ENCODE results near the gene CRX.
"Not testable (repeated sequence)": the region's sequence is repeated elsewhere in the genome, so short reads cannot be mapped to it uniquely, and the experiment has no call there.

The CRX gene

DNA sequence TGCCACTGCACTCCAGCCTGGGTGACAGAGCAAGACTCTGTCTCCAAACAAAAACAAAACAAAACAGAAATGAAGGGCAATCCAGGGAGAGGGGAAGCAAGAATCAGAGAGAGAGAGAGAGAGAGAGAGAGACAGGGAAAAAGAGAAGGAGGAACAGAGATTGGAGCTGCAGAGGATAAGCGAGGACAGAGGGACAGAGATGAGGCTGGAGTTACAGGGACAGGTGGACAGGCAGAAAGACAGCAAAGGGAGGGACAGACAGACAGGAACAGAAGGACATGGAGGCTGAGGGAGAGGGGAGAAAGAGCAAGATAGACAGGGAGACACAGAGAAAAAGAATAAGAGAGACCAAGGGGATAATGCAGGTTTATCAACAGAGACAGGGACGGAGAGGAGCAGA lies 1.3 kb upstream of the CRX start:
- TF ChIP-seq POLR2A (IDR thresholded peaks at IDR 0.05; ENCODE audit: low read length) (no peak), GATA1 (IDR thresholded peaks at IDR 0.05; ENCODE audit: low read depth, low read length) (no peak)
- DNase-seq, result no peak

DNA sequence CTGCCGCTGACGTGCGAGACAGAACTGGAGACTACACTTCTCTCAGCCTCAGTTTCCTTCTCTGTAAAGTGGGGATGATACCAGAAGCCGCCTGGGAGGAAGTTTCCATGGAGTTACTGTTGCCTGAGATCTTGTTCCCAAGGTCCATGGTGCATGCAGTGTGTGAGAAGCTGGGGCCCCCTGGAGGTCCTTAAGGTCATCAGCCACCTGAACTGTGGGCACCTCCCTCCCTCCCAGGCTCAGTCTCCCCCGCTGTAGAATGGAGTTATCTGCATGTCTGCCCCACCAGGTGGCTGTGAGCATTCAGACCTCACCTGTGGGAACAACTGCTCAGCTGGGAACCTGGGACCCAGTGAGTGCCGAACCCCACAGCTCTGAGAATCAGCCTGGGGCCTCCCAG lies 2.7 kb downstream of the CRX start:
- DNase-seq, result no peak
- TF ChIP-seq GATA1 (IDR thresholded peaks at IDR 0.05; ENCODE audit: low read depth, low read length) (no peak), POLR2A (IDR thresholded peaks at IDR 0.05; ENCODE audit: low read length) (no peak)

DNA sequence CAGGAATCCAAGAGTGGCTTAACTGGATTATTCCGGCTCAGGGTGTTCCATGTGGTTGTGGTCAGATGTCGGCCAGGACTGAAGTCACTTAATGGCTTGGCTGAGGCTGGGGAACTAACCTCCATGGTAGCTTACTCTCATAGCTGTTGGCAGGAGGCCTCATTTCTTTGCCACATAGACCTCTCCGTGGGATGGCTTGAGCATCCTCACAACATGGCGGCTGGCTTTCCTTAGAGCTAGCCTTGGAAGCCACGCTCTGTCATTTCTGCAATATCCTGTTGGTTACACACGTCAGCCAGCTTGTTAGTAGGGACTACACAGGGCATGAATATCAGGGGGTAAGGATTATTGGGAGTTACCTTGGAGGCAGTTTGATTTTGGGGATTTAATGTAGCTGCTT lies 5.1 kb downstream of the CRX start:
- TF ChIP-seq GATA1 (IDR thresholded peaks at IDR 0.05; ENCODE audit: low read depth, low read length) (no peak), POLR2A (IDR thresholded peaks at IDR 0.05; ENCODE audit: low read length) (no peak)
- DNase-seq, result no peak

DNA sequence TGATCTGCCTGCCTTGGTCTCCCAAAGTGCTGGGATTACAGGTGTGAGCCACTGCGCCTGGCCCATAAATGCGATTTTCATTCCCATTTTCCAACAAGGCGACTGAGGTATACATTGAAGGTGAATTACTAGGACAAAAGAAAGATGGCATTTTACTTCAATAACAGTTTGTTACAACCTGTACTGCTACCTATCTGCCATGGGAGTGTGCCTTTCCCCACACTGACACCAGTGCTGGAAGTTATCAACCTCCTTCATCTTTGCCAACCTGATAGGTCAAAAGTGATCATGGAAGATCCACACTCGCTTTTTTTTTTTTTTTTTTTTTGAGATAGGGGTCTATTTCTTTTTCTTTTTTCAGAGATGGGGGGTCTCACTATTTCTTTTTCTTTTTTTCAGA lies 11.0 kb downstream of the CRX start:
- no peak for DNase-seq

DNA sequence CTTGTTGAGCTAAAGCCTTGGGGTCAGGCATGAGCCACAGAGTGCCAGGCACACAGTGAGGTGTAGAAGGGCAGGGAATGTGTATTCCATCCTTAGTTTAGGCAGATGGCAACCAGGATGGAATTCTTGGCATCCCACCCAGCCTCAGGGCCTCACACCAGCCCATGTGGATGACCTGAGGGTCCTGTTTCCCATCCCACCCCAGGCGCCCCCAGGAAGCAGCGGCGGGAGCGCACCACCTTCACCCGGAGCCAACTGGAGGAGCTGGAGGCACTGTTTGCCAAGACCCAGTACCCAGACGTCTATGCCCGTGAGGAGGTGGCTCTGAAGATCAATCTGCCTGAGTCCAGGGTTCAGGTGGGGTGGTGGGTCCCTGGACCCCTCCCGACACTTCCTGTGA lies 14.3 kb downstream of the CRX start:
- TF ChIP-seq POLR2A (IDR thresholded peaks at IDR 0.05; ENCODE audit: low read length) (no peak), GATA1 (IDR thresholded peaks at IDR 0.05; ENCODE audit: low read depth, low read length) (no peak)
- no peak for DNase-seq

More for the DNA sequence above, 11.0 kb downstream of the CRX start:
- no peak for TF ChIP-seq GATA1 (IDR thresholded peaks at IDR 0.05; ENCODE audit: low read depth, low read length)
- TF ChIP-seq POLR2A (IDR thresholded peaks at IDR 0.05; ENCODE audit: low read length), result no peak

DNA sequence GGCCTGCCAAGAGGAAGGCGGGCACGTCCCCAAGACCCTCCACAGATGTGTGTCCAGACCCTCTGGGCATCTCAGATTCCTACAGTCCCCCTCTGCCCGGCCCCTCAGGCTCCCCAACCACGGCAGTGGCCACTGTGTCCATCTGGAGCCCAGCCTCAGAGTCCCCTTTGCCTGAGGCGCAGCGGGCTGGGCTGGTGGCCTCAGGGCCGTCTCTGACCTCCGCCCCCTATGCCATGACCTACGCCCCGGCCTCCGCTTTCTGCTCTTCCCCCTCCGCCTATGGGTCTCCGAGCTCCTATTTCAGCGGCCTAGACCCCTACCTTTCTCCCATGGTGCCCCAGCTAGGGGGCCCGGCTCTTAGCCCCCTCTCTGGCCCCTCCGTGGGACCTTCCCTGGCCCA lies 17.7 kb downstream of the CRX start:
- TF ChIP-seq POLR2A (IDR thresholded peaks at IDR 0.05; ENCODE audit: low read length), result no peak
- no peak for TF ChIP-seq GATA1 (IDR thresholded peaks at IDR 0.05; ENCODE audit: low read depth, low read length)
- DNase-seq, result no peak

DNA sequence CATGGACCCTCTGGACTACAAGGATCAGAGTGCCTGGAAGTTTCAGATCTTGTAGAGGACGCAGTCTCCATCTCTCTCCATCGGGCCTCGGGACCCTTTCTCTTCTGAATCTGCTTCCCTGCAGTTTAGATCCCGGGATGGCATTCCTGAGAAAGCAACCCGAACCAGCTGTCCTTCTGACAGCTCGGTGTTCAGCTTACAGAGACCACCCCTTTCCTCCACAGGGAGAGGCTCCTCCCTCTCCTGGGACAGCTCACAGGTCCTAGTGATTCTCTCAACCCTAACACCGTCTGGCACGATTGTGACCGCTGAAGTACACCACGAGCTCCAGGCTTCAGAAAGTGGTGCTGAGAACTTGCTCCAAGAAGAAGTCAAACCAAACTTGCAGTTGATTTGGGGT lies 18.2 kb downstream of the CRX start:
- TF ChIP-seq POLR2A (IDR thresholded peaks at IDR 0.05; ENCODE audit: low read length) (no peak), GATA1 (IDR thresholded peaks at IDR 0.05; ENCODE audit: low read depth, low read length) (no peak)
- DNase-seq, result no peak

DNA sequence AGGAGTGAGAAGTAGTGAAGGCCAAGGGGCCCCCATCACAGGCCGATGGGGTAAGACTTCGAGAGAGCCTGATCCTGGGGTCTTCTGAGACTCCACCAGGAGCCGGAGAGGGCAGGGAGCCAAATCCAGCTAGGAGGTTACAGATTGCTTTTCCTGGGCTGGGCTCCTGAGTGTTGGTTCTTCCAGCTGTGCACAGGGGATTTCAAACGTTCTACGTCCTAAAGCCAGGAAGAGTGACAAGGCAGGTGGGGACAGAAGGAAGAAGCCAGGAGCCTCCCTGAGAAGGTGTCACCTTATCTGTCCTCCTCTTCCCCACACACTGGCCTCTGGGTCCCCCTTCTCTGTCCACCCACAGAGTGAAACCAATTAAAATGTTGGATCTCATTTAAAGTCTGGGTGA lies 21.2 kb downstream of the CRX start:
- TF ChIP-seq GATA1 (IDR thresholded peaks at IDR 0.05; ENCODE audit: low read depth, low read length) (no peak), POLR2A (IDR thresholded peaks at IDR 0.05; ENCODE audit: low read length) (no peak)
- no peak for DNase-seq

DNA sequence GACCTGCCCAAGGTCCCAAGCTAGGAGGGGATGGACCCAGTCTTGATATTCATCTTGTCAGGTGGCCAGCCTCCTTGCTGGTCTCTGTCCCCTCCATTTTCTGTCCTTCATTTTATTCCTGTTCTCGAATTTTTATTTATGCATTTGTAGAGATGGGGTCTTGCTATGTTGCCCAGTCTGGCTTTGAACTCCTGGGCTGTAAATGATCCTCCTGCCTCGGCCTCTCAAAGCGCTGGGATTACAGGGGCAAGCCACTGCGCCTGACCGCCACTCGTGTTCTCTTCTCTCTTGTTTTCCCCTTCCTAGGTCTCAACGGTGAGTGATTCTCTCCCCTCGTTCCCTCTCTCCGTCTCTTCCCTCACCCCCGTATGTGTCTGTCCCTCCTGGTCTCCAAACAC lies 26.7 kb downstream of the CRX start:
- DNase-seq, result no peak
- no peak for TF ChIP-seq POLR2A (IDR thresholded peaks at IDR 0.05; ENCODE audit: low read length)
- no peak for TF ChIP-seq GATA1 (IDR thresholded peaks at IDR 0.05; ENCODE audit: low read depth, low read length)

DNA sequence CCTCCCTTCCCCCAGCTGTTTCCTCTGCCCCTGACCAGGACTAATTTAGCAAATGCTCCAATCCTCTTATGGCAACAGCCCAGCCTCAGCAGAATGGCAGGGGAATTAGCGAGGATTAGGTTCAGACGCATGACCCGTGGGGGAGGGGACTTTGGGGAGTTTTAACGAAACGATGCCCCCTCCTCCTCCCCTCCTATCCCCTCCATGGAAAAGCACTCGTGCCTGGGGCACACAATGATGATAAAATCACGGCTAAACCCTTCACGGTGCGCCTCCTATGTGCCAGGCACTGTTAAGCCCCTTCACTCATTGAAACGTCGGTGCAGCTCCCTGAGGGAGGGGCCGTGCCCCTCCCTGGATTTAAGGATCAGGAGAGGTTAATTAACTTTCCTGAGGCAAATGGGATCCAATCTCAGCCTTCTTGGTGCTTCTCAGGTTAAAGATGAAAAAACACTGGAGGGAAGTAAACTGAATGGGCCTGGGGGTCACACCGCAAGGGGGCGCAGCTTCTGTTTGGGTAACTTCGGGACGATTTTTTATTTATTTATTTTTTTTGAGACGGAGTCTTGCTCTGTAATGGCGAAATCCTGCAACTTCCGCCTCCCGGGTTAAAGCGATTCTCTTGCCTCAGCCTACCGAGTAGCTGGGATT lies 27.2 kb downstream of the CRX start:
- TF ChIP-seq GATA1 (IDR thresholded peaks at IDR 0.05; ENCODE audit: low read depth, low read length) (no peak), POLR2A (IDR thresholded peaks at IDR 0.05; ENCODE audit: low read length) (no peak)
- DNase-seq, result peak; percentile 32 to 50

DNA sequence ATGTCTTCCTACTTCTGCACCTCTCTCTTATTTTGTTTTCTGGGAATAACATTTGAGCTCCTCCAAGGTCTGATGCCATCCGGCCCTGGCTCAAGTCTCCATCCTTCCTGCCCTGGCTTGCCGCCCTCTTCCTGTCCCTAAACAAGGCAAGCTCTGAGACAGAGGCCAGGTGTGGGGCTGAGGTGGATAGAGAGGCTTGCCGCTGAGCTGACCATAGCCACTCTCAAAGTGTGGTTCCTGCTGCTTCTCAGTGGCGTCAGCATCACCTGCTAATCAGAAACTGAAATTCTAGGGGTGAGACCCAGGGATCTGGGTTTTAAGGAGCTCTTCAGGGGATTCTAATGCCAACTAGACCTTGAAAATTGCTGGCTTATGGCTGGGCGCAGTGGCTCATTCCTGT lies 31.3 kb downstream of the CRX start:
- TF ChIP-seq POLR2A (IDR thresholded peaks at IDR 0.05; ENCODE audit: low read length), result no peak
- TF ChIP-seq GATA1 (IDR thresholded peaks at IDR 0.05; ENCODE audit: low read depth, low read length), result no peak
- DNase-seq, result no peak

DNA sequence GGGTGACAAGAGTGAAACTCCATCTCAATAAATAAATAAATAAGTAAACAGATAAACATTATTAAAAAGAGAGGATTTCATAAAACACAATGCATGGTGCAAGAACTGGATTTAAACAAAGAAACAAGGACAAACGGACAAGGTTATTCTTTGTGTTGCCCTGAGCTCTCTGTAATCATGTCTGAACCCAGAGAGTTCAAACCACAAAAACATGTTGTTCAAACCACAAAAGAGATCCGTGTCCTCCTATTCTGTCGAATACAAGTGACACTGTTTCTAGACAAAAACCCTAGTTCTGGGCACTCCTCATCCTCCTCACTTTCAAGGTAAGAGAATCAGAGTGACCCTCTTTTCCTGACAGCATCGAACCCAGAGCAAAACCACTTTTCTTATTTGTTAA lies 32.7 kb downstream of the CRX start:
- TF ChIP-seq POLR2A (IDR thresholded peaks at IDR 0.05; ENCODE audit: low read length) (no peak), GATA1 (IDR thresholded peaks at IDR 0.05; ENCODE audit: low read depth, low read length) (no peak)
- DNase-seq, result no peak

DNA sequence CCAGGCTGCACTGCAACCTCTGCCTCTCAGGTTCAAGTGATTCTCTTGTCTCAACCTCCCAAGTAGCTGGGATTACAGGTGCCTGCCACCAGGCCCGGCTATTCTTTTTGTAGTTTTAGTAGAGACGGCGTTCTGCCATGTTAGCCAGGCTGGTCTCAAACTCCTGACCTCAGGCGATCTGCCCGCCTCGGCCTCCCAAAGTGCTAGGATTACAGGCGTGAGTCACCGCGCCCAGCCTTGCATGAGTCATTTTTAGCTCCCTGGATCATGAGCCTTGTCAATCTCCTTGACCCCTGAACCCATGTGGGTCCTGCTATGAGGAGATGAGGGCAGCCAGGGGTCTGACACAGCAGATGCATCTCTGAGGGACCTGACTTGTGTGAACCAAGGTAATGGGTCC lies 36.5 kb downstream of the CRX start:
- not testable (repeated sequence) for DNase-seq

DNA sequence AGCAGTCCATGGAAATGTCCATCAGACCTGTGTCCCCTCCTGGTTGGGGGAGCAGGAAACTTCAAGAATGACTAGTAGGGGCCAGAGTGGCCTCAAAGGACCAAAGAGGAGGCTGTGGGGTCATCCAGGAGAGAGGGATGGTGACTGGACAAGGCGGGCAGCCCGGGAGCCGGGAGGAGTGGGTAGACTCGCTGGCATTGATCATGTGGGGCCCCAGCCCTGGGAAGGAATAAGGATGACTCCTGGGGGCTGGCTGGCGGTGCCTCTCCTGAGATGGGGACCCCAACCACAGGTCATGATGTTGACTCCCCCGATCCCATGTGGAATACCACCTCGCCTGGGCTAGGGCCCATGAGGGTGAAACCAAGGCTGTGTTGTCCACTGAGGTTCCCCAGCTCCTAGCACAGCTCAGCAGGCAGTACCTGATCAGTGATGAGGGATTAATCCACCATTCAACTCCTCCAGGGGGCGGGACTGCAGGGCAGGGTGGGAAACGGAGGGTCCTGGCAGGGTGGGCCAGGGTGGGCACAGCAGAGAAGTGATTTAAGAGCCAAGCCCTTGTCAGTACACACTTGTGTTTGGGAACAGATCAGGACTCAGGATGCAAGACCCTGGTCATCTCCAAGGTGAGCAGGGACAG lies 37.0 kb downstream of the CRX start, which contains the start of gene TPRX2:
TSS of gene TPRX2 (plus strand) at position 590 of the 640 bp plus-strand sequence. CDS start at position 602, 12 bp downstream.
- not testable (repeated sequence) for DNase-seq

DNA sequence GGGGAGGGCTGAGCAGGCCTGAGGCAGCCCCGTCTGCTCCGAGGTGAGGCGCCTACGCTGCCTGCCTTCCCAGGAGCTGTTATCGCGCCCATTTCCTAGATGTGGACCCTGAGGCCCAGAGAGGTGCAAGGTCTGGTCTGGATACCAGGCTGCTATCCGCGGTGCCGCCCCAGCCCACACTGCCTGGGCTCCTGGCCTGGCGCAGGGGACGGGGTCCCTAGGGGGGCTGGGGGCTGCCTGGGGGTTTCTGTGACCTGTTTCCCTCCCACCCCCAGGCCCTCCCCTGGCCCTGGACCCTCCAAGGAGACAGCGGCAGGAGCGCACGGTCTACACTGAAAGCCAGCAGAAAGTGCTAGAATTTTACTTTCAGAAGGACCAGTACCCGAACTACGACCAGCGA lies 38.1 kb downstream of the CRX start:
- not testable (repeated sequence) for DNase-seq

Data from erythroblast (primary cell).